T-helper 2 cell (primary cell): ENCODE results near the gene PTTG1IP.

Experiments
- DNase-seq, 5 experiments: peaks; one replicate each; pipeline versions ENCODE4 v3.0.0 to v3.0.0-alpha.2; 2012 to 2022

Gene PTTG1IP

GRCh38 chr21:44862869-44863685 lies 10.4 kb downstream of the PTTG1IP start:
- DNase-seq, result no peak

GRCh38 chr21:44858791-44859190 lies 14.7 kb downstream of the PTTG1IP start:
- DNase-seq, result no peak

GRCh38 chr21:44858291-44858690 lies 15.2 kb downstream of the PTTG1IP start:
- DNase-seq, result no peak

GRCh38 chr21:44857127-44857892 lies 16.2 kb downstream of the PTTG1IP start:
- DNase-seq, result no peak

GRCh38 chr21:44856131-44856530 lies 17.4 kb downstream of the PTTG1IP start:
- DNase-seq, result no peak

GRCh38 chr21:44855572-44855971 lies 17.9 kb downstream of the PTTG1IP start:
- no peak for DNase-seq

- DNase-seq, result no peak
Measured at GRCh38 chr21:44854664-44855446, 18.6 kb downstream of the PTTG1IP start.

GRCh38 chr21:44854391-44854663 lies 19.2 kb downstream of the PTTG1IP start:
- DNase-seq, result peak in 1 of 5 experiments; percentile 31

GRCh38 chr21:44853601-44854390 lies 19.7 kb downstream of the PTTG1IP start:
- no peak for DNase-seq

GRCh38 chr21:44850905-44851657 lies 22.4 kb downstream of the PTTG1IP start:
- DNase-seq, result no peak

- no peak for DNase-seq
Measured at GRCh38 chr21:44850208-44850800, 23.2 kb downstream of the PTTG1IP start.

GRCh38 chr21:44849616-44850130 lies 23.8 kb downstream of the PTTG1IP start:
- DNase-seq, result no peak

GRCh38 chr21:44848821-44849521 lies 24.5 kb downstream of the PTTG1IP start:
- no peak for DNase-seq

GRCh38 chr21:44847261-44848056 lies 26.0 kb downstream of the PTTG1IP start:
- DNase-seq, result no peak

GRCh38 chr21:44846485-44847260 lies 26.8 kb downstream of the PTTG1IP start:
- DNase-seq, result peak in 1 of 5 experiments; percentile 40

- no peak for DNase-seq
Measured at GRCh38 chr21:44846224-44846484, 27.3 kb downstream of the PTTG1IP start.

- DNase-seq, result peak in 4 of 5 experiments; percentile 30 to 45 (median 36)
Measured at GRCh38 chr21:44845418-44846223, 27.9 kb downstream of the PTTG1IP start.

GRCh38 chr21:44844256-44844655 lies 29.2 kb downstream of the PTTG1IP start:
- no peak for DNase-seq
